ENCODE data around the gene PRDM2.

- no peak for TF ChIP-seq MYC (CRISPR knock-in tag; IDR thresholded peaks at IDR 0.05; ENCODE audit: borderline replicate concordance)
- TF ChIP-seq POLR2A (IDR thresholded peaks at IDR 0.05; ENCODE audit: insufficient read depth in 1 of 2, low read depth in 2 of 2, low read length in 2 of 2) = no peak
- no peak for TF ChIP-seq ZNF614 (CRISPR knock-in tag; IDR thresholded peaks at IDR 0.05; ENCODE audit: borderline replicate concordance)
- no peak for TF ChIP-seq ETV5 (CRISPR knock-in tag; IDR thresholded peaks at IDR 0.05; ENCODE audit: borderline replicate concordance)
- no peak for TF ChIP-seq BHLHE40 (IDR thresholded peaks at IDR 0.05; ENCODE audit: low read length)
- TF ChIP-seq CTCF (CRISPR knock-in tag; IDR thresholded peaks at IDR 0.05) = no peak
- no peak for TF ChIP-seq JUNB (CRISPR knock-in tag; IDR thresholded peaks at IDR 0.05; ENCODE audit: borderline replicate concordance)
Measured at GRCh38 chr1:13728091-13728715, 28.2 kb downstream of the PRDM2 start.

Measured in HepG2 (cell line).